ENCODE measurements around the gene ANK3.

Gene ANK3

DNA sequence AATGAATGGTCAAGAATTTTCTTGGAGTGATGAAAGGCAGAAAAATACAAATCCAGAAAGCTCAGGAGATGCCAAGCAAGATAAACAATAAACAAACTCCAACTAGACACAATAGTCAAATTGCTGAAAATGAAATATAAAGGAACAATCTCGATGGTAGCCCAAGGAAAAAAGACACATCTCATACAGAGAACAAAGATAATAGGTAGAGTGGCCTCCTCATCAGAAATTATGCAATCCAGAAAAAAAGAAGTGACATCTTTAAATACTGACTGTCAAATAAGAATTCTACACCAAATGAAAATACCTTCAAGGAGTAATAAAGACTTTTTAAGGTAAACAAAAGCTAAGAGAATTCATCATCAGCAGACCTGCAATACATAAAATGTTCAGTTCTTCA lies 150.4 kb downstream of the ANK3 start:
- Mint-ChIP-seq H3K27ac (no peak overlapping the region), H3K4me1 (peaks cover 7% of the 10 kb centered on the region), H3K9me3 (no peaks in the 10 kb centered on the region), H3K4me3 (no peak overlapping the region), H3K27me3 (ENCODE audit: low read depth) (no peaks in the 10 kb centered on the region), H3K36me3 (ENCODE audit: low read depth) (no peaks in the 10 kb centered on the region)
- TF ChIP-seq CTCF (IDR thresholded peaks at IDR 0.05; ENCODE audit: unreplicated experiment in 3 of 3) = no peak

DNA sequence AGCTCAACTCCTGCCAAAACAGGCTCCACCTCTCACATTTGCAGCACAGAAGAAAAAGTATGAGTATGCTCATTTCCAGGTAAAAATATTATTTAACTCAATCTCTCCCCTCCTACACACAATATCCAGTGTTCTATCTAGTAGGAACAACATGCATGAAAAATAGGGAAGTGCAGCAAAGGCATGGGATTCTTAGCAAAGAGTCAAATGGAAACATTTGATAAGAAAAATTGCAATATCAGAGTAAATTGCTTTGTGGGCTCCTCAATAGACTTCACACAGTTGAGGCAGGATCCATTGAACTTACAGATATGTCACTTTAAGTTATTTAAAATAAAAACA lies 150.9 kb downstream of the ANK3 start:
- no peak overlapping the region for H3K4me3 Mint-ChIP-seq
- H3K27ac Mint-ChIP-seq = peak overlapping the region in 1 of 3 experiments; percentile 37
- no peaks in the 10 kb centered on the region for H3K27me3 Mint-ChIP-seq (ENCODE audit: low read depth)
- no peaks in the 10 kb centered on the region for H3K9me3 Mint-ChIP-seq
- no peak for TF ChIP-seq CTCF (IDR thresholded peaks at IDR 0.05; ENCODE audit: unreplicated experiment in 3 of 3)
- H3K36me3 Mint-ChIP-seq (ENCODE audit: low read depth) = no peaks in the 10 kb centered on the region
- peaks cover 7% of the 10 kb centered on the region for H3K4me1 Mint-ChIP-seq

- Mint-ChIP-seq H3K4me3 (no peak overlapping the region), H3K4me1 (peaks cover 7% of the 10 kb centered on the region), H3K27me3 (ENCODE audit: low read depth) (no peaks in the 10 kb centered on the region), H3K9me3 (no peaks in the 10 kb centered on the region), H3K36me3 (ENCODE audit: low read depth) (no peaks in the 10 kb centered on the region), H3K27ac (peak overlapping the region in 1 of 3 experiments; percentile 37)
- peak in 1 of 3 experiments; percentile 17 for TF ChIP-seq CTCF (IDR thresholded peaks at IDR 0.05; ENCODE audit: unreplicated experiment in 3 of 3)
These were observed 151.5 kb downstream of the ANK3 start for GRCh38 chr10:60237977-60238758.

DNA sequence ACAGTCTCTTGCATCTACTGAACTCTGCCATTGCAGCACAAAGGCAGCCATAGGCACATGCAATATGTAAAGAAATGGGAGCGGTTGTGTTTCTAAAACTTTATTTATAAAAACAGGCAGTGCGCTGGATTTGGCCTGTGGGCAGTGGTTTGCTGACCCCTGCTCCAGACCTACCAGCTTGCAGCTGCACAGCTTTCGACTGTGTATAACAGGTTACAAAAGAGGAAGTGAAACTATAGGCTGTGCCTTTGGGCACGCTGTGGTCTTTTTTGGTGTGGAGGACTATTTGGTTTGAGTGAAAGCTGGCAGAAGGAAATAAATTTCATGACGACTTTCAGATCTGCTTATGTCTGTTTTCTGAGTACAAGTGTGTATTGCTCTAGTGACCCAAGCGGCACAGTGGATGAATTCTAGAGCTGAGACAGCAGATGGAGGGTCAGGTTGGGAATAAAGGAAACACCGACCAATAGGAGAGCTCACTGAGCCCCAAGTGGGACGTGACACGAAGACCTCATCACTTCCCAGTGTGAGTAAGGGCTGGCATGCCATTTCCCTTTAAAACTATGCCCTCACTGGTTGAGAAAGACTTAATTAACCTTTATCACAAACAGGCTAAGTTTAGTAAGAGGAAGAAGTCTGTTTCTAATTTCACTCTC lies 152.7 kb downstream of the ANK3 start:
- TF ChIP-seq CTCF (IDR thresholded peaks at IDR 0.05; ENCODE audit: unreplicated experiment in 3 of 3) = no peak
- H3K27me3 Mint-ChIP-seq (ENCODE audit: low read depth) = no peaks in the 10 kb centered on the region
- no peak overlapping the region for H3K27ac Mint-ChIP-seq
- H3K36me3 Mint-ChIP-seq (ENCODE audit: low read depth) = no peaks in the 10 kb centered on the region
- H3K4me3 Mint-ChIP-seq = no peak overlapping the region
- peaks cover 7% of the 10 kb centered on the region for H3K4me1 Mint-ChIP-seq
- no peaks in the 10 kb centered on the region for H3K9me3 Mint-ChIP-seq

DNA sequence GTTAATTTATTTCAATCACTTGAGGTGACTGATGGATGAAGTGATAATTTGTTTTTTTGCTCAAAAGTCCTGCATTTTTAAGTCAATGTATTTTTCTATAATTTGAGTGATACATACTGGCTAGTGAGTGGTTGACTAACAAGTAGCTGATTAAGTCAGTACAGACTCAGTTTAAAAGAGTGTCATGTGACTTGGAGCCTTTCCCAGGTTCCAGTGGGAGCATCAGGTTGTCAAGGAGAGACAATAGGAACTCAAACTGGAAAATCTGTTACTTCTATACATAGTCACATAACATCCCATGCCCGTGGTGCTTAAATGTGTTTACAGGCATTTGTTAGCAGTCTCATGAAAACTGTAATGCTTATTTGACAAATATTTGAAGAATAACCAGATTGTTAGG lies 154.7 kb downstream of the ANK3 start:
- no peaks in the 10 kb centered on the region for H3K27me3 Mint-ChIP-seq (ENCODE audit: low read depth)
- H3K9me3 Mint-ChIP-seq = no peaks in the 10 kb centered on the region
- H3K4me3 Mint-ChIP-seq = no peak overlapping the region
- no peaks in the 10 kb centered on the region for H3K36me3 Mint-ChIP-seq (ENCODE audit: low read depth)
- no peak overlapping the region for H3K27ac Mint-ChIP-seq
- peaks cover 7% of the 10 kb centered on the region for H3K4me1 Mint-ChIP-seq
- TF ChIP-seq CTCF (IDR thresholded peaks at IDR 0.05; ENCODE audit: unreplicated experiment in 3 of 3) = no peak

DNA sequence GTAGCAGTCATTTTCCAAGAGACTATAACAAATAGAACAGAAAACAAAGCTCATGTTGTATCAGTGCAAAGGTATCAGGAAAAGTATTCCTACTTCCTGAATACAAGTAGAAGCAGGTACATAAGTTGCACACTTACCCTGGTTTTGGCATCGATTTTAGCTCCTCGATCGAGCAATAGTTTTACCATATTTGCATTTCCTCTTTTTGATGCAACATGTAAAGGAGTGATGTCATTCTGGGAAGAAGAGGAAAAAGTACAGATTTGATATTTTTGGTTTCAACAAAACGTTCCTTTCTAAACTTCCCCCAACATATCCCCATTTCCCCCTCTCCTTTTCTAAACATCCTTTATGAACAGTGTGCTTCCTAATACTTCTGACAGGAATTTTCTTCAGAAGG lies 155.1 kb downstream of the ANK3 start:
- H3K27ac Mint-ChIP-seq = no peak overlapping the region
- no peaks in the 10 kb centered on the region for H3K27me3 Mint-ChIP-seq (ENCODE audit: low read depth)
- H3K36me3 Mint-ChIP-seq (ENCODE audit: low read depth) = no peaks in the 10 kb centered on the region
- no peaks in the 10 kb centered on the region for H3K9me3 Mint-ChIP-seq
- peaks cover 7% of the 10 kb centered on the region for H3K4me1 Mint-ChIP-seq
- no peak overlapping the region for H3K4me3 Mint-ChIP-seq
- TF ChIP-seq CTCF (IDR thresholded peaks at IDR 0.05; ENCODE audit: unreplicated experiment in 3 of 3) = no peak

Data from nephron (organoid).